ENCODE results near the gene PHKG1. TPM values are rescaled to one million over a fixed set of nuclear protein-coding genes. Genes with fewer than 3 reads are reported as not detected.
"Not testable (repeated sequence)": the region's sequence is repeated elsewhere in the genome, so short reads cannot be mapped to it uniquely, and the experiment has no call there.

The PHKG1 gene
- total and polyA plus RNA-seq, 10 of the 15 experiments (the other 5 are each of a cell fraction or from before 2014, with no cell fraction given): 0.08 to 1.6 (median 0.44) TPM

DNA sequence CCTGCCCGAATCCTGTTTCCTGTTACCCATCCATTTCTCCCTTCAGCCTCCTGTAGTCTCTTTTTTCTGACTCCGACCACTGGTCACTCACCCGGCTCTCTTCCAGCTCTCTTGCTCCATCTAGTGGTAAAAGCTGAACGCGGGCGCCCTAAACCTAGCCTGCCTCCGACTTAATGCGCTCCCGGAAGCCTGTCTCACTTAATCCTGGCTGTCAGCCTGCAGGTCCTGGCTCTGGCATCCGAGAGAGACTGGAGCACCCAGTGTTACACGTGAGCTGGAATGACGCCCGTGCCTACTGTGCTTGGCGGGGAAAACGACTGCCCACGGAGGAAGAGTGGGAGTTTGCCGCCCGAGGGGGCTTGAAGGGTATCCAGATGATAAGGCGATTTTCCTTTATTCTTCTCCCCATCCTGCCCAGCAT, 18.4 kb downstream of the PHKG1 start (continued):
- TF ChIP-seq ZNF384 (IDR thresholded peaks at IDR 0.05; ENCODE audit: borderline replicate concordance, low read depth, low read length): peak; percentile 28; the same call in 1 of the 2 replicates
- peak; percentile 42; the same call in 1 of the 2 replicates for TF ChIP-seq FOXM1 (IDR thresholded peaks at IDR 0.05; ENCODE audit: low read depth, low read length)
- TF ChIP-seq YBX1 (IDR thresholded peaks at IDR 0.05): no peak
- peak; percentile 53; the same call in 1 of the 2 replicates for TF ChIP-seq YY1 (IDR thresholded peaks at IDR 0.05; ENCODE audit: low read depth, low read length)

DNA sequence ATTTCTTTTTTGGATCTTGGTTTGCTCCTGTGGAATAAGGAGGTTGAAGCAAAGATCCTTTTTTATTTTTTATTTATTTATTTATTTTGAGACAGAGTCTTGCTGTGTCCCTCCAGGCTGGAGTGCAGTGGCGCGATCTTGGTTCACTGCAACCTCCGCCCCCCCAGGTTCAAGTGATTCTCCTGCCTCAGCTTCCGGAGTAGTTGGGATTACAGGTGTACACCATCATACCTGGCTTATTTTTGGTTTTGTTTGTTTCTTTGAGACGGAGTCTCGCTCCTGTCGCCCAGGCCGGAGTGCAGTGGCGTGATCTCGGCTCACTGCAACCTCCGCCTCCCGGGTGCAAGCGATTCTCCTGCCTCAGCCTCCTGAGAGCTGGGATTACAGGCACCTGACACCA, 26.4 kb downstream of the PHKG1 start:
- DNase-seq (ENCODE audit: low read depth, low spot score); H3K4me1 ChIP-seq (ENCODE audit: control insufficient read depth, insufficient read depth, low read length); H3K4me3 ChIP-seq; FAIRE-seq; H4K20me1 ChIP-seq (ENCODE audit: control insufficient read depth, insufficient read depth); H2AFZ ChIP-seq (ENCODE audit: control insufficient read depth, low read depth, low read length); ATAC-seq; H3K4me2 ChIP-seq (ENCODE audit: control insufficient read depth, insufficient read depth); intact Hi-C loops (cut with micrococcal nuclease; ENCODE audit: unreplicated experiment); RAD21 ChIA-PET (ENCODE audit: unreplicated experiment); H3K27me3 ChIP-seq (replicated peaks in 1 of 2; ENCODE audit: control insufficient read depth in 2 of 2, insufficient read depth in 2 of 2, low read length in 1 of 2); H3K27ac ChIP-seq (ENCODE audit: control insufficient read depth, insufficient read depth); in situ Hi-C loops (cut with MboI); H3K9me3 ChIP-seq (replicated peaks; ENCODE audit: control insufficient read depth, insufficient read depth, low read length); BruUV-seq (replicated peaks); H3K9ac ChIP-seq (ENCODE audit: control insufficient read depth, insufficient read depth, low read length): not testable (repeated sequence)
- 100% methylated on average over 13 of the region's 13 CpGs for WGBS (ENCODE audit: insufficient coverage, insufficient replicate concordance, low lambda C conversion rate, missing lambda C conversion rate)
- POLR2A ChIA-PET: interaction anchor here (0.5 to 1.3 kb wide), 2 partner anchors 40 to 42 kb away, joined by 4 to 5 read pairs; partner anchors contain the start of gene CHCHD2
- Histone ChIP-seq H3K79me2 (ENCODE audit: control insufficient read depth, insufficient read depth, low read length) (peaks cover 17% of the 10 kb centered on the region), H3K36me3 (ENCODE audit: control insufficient read depth in 2 of 2, insufficient read depth in 2 of 2, low read length in 1 of 2) (peaks cover 2 to 11% of the 10 kb centered on the region in 2 experiments; a peak in 3 of 4 replicates)
- CTCF ChIA-PET: interaction anchor here (1.7 to 4.3 kb wide), 3 partner anchors 8 to 15 kb away, joined by 5 to 34 read pairs (median 7); partner anchors contain the start of genes CCT6A and PSPH
- SMC1A ChIA-PET (ENCODE audit: uncharacterized antibody, unreplicated experiment): interaction anchor here (1.3 kb wide), 1 partner anchor 62 kb away, joined by 3 read pairs; no protein-coding TSS in a partner anchor
